Mesothelial cell of epicardium (in vitro differentiated cells): Measurements from ENCODE around the gene IRF2BP2. TPM values are rescaled to one million over a fixed set of nuclear protein-coding genes. Genes with fewer than 3 reads are reported as not detected.

ENCODE experiments used
- DNase-seq, 2 experiments: peaks; one replicate each; pipeline ENCODE4 v3.0.0; 2021; ENCODE audit warnings: low spot score in 2 of 2; ENCODE audit not compliant: unreplicated experiment in 2 of 2
- H3K27ac Mint-ChIP-seq: 2 replicates; pipeline ENCODE4 v1.8.0; 2021; ENCODE audit warnings: mixed read lengths
- H3K27me3 Mint-ChIP-seq: 2 replicates; pipeline ENCODE4 v1.8.0; 2021; ENCODE audit warnings: low read depth, mixed read lengths
- H3K36me3 Mint-ChIP-seq: 2 replicates; pipeline ENCODE4 v1.8.0; 2021; ENCODE audit warnings: mixed read lengths
- H3K4me1 Mint-ChIP-seq: 2 replicates; pipeline ENCODE4 v1.8.0; 2021; ENCODE audit warnings: mixed read lengths
- H3K4me3 Mint-ChIP-seq: 2 replicates; pipeline ENCODE4 v1.8.0; 2021; ENCODE audit warnings: mild to moderate bottlenecking, moderate library complexity, mixed read lengths
- H3K9me3 Mint-ChIP-seq: 2 replicates; pipeline ENCODE4 v1.8.0; 2021; ENCODE audit warnings: mixed read lengths
- CTCF ChIP-seq: fragments of 200-600 bp; sonication (generic); IDR thresholded peaks from one replicate; pipeline ENCODE4 v1.5.0; 2021; ENCODE audit warnings: antibody characterized with exemption; ENCODE audit not compliant: unreplicated experiment
- total RNA-seq: library from RNA; stranded (reverse); gene quantifications from 3 replicates; pipeline ENCODE4 v1.2.1, GENCODE V29; 2021

IRF2BP2 gene
- total RNA-seq, 1 donor from 2014 or later = 130 TPM

- DNase-seq = no peak
- Mint-ChIP-seq H3K4me1 (peaks cover 66% of the 10 kb centered on the region), H3K27ac (peak overlapping the region; percentile 100)
Observed at GRCh38 chr1:234611225-234611846, 1.4 kb upstream of the IRF2BP2 start.

GRCh38 chr1:234610666-234611224 is 767 bp upstream of the IRF2BP2 start:
- DNase-seq = peak; percentile 75 to 88
- H3K4me1 Mint-ChIP-seq = peaks cover 68% of the 10 kb centered on the region
- TF ChIP-seq CTCF = no peak
- no peaks in the 10 kb centered on the region for H3K9me3 Mint-ChIP-seq
- peak overlapping the region; percentile 80 for H3K4me3 Mint-ChIP-seq
- H3K27me3 Mint-ChIP-seq = no peaks in the 10 kb centered on the region
- H3K36me3 Mint-ChIP-seq = peaks cover 24% of the 10 kb centered on the region
- H3K27ac Mint-ChIP-seq = peak overlapping the region; percentile 100

More at GRCh38 chr1:234611225-234611846, 1.4 kb upstream of the IRF2BP2 start:
- peak overlapping the region; percentile 51 for H3K4me3 Mint-ChIP-seq
- TF ChIP-seq CTCF = no peak
- peaks cover 18% of the 10 kb centered on the region for H3K36me3 Mint-ChIP-seq
- no peaks in the 10 kb centered on the region for H3K9me3 Mint-ChIP-seq
- H3K27me3 Mint-ChIP-seq = no peaks in the 10 kb centered on the region

- Mint-ChIP-seq H3K9me3 (no peaks in the 10 kb centered on the region), H3K4me1 (peaks cover 69% of the 10 kb centered on the region), H3K27ac (no peak overlapping the region), H3K36me3 (peaks cover 24% of the 10 kb centered on the region), H3K4me3 (no peak overlapping the region), H3K27me3 (no peaks in the 10 kb centered on the region)
- no peak for TF ChIP-seq CTCF
- DNase-seq = no peak
Observed at GRCh38 chr1:234609691-234610042, 311 bp downstream of the IRF2BP2 start.

- peak in 1 of 2 experiments; percentile 53 for DNase-seq
- H3K27ac Mint-ChIP-seq = peak overlapping the region; percentile 83
- H3K4me1 Mint-ChIP-seq = peaks cover 67% of the 10 kb centered on the region
- H3K4me3 Mint-ChIP-seq = peak overlapping the region; percentile 92
- H3K27me3 Mint-ChIP-seq = no peaks in the 10 kb centered on the region
- peaks cover 24% of the 10 kb centered on the region for H3K36me3 Mint-ChIP-seq
- TF ChIP-seq CTCF = no peak
- H3K9me3 Mint-ChIP-seq = no peaks in the 10 kb centered on the region
Observed at GRCh38 chr1:234608911-234609690, 877 bp downstream of the IRF2BP2 start.

GRCh38 chr1:234608025-234608910 is 1.7 kb downstream of the IRF2BP2 start:
- Mint-ChIP-seq H3K4me3 (peak overlapping the region; percentile 92), H3K36me3 (peaks cover 24% of the 10 kb centered on the region), H3K27me3 (no peaks in the 10 kb centered on the region), H3K4me1 (peaks cover 64% of the 10 kb centered on the region), H3K27ac (peak overlapping the region; percentile 99), H3K9me3 (no peaks in the 10 kb centered on the region)
- DNase-seq = peak in 1 of 2 experiments; percentile 56
- no peak for TF ChIP-seq CTCF
